HG03108 (cell line): Measurements from ENCODE around the gene RPL18A.

ENCODE experiments used
- ATAC-seq: cut with Tn5 transposase; IDR thresholded peaks from one replicate; pipeline ENCODE4 v1.9.1; 2021; ENCODE audit warnings: moderate library complexity; ENCODE audit not compliant: unreplicated experiment

RPL18A gene

DNA sequence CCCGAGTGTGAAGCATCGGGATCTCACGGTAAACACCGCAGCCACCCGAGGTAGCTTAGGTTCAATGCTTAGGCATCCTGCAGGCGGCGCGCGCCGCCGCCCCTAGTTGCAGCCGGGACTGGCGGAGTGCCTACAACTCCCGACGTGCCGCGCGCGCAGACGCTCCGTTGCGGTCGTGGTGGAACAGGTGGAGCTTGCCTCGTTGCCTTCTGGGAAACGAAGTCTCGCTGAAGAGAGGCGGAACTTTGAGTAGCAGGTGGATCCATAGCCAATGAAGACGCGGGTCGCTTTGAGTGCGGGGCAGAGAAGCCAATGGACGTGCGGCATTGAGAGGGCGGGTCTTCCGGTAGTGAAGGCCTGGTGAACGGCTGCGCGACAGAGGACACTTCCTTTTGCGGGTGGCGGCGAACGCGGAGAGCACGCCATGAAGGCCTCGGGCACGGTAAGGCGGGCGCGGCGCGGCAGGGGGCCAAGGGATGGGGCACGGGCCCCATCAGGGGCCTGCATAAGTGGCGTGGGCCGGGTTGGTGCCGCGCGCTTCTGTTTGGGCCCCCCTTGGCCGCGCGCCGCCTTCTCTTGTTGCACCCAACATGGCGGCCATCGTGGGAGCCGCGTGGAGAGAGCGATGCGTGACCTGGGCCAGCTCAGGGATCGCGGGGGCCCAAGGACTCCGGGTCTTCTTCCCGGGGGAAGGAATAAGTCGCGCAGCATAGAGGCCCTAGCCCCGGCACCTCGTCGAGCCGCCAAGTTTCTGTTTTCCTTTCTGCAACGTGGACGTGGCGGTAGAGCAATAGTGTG is at the start of gene RPL18A:
Gene RPL18A, plus strand, starts transcription at position 378 of the 798 bp plus-strand sequence. Its CDS starts 47 bp downstream, at position 425.
- peak; percentile 90 for ATAC-seq

DNA sequence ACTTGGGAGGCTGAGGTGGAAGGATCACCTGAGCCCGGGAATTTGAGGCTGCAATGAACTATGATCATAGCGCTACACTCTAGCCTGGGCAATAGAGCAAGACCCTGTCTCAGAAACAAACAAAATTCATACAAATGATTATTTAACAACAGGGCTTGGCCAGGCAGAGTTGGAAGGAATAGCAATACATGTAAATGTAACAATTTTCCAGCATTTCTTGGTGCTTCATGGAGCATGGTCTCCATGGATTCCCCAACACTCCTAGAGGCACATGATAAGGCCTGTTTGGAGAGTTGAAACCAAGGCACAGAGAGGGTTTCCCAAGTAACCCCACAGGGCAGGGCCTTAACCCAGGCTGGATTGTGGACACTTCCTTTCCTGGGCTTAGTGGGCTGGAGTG is 48.6 kb upstream of the RPL18A start:
- ATAC-seq, result no peak

DNA sequence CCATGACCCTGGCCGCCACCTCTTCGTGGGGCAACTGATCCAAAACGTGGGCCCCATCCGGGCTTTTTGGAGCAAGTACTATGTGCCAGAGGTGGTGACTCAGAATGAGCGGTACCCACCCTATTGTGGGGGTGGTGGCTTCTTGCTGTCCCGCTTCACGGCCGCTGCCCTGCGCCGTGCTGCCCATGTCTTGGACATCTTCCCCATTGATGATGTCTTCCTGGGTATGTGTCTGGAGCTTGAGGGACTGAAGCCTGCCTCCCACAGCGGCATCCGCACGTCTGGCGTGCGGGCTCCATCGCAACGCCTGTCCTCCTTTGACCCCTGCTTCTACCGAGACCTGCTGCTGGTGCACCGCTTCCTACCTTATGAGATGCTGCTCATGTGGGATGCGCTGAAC is 48.0 kb upstream of the RPL18A start:
- no peak for ATAC-seq

GRCh38 chr19:17812099-17812498 is 47.6 kb upstream of the RPL18A start:
- ATAC-seq, result no peak

- no peak for ATAC-seq
Observed at GRCh38 chr19:17817668-17818363, 41.9 kb upstream of the RPL18A start.

- ATAC-seq, result no peak
Observed at GRCh38 chr19:17821190-17821589, 38.5 kb upstream of the RPL18A start, which contains the start of gene INSL3. Gene INSL3, minus strand, starts transcription at chr19:17821519. Its CDS starts 13 bp downstream, at chr19:17821506.

DNA sequence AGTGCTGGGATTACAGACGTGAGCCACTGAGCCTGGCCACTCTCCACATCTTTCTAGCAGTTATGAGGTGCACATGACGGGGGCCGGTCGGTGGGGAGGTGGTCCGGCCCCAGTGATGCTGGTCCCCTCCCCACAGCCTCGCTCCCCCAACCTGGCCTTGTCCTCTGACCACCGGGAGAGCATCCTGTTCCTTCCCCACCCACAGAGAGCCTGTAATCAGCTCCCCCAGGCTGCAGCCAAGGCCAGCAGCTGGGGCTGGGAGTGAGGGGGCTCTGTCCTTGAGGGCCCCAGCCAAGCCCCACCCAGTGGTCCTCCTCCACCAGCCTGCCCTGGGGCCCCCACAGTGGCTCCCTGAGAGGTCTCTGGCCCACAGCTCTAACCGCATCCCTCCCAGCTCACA is 35.4 kb upstream of the RPL18A start:
- no peak for ATAC-seq

- ATAC-seq, result no peak
Observed at GRCh38 chr19:17826508-17827056, 33.1 kb upstream of the RPL18A start.

DNA sequence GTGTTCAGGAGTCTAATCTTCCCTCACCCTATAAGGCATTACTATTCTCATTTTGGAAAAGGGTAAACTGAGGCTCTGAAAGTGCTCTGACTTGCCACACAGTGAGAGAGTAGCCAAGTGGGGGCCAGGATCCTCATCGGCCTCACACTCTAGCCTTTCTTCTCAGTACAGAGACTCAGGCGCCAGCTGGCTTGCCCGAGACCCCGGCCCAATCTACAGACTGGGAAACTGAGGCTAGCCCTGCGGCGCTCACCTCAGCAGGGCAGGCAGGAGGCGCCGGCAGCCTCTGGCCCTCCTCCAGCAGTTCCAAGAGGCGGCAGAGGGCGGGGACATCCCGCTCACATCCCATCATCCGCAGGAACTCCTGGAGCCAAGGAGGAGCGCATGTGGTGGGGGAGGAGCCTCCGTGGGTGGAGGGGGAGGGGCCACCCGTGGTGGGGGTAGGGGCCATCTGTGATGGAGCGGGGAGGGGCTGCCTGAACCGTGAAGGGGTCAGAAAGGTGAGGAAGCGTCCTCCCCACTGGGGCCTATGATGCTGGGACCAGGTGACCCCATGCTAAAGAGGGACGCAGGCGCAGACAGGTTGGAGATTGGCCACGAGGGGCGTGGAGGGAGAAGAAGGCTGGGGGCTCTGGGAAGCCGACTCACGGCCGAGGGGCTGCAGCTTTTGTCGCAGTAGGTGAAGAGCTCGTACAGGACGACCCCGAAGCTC is 29.7 kb upstream of the RPL18A start:
- no peak for ATAC-seq

DNA sequence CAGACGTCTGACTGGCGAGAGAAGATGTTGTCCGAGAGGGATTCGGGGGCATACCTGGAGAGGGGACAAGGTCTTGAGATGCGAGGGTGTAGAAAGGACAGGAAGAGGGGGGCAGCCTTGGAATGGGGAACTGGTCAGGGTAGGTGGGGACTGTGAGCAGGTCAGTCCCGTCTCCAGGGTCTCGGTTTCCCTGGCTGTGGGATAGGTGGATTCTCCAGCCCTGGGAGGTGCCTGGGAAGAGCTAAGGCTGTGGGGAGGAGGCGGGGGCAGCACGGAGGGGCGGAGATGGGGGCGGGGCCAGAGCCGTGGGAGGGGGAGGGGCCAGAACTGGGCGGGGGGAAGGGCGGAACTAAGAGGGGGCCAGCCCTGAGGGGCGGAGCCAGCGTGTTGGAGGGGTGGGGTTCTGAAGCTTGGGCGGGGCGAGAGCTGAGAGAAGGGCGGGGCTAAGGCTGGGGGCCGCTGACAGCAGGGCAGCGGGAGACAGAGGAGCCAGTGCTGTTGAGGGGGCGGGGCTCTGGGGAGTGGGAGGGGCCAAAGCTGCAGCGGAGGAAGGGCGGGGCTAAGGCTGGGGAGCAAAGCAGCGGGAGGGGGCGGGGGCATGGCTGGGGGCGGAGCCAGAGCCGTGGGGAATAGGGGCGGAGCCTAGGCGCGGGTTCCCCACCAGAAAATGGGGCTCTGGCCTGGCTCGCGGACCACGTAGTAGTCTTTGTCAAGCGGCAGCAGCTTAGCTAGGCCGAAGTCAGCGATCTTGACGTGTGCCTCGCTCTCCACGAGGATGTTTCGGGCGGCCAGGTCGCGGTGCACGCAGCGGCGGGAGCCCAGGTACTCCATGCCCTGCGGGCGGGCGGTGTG is 28.9 kb upstream of the RPL18A start:
- no peak for ATAC-seq

- ATAC-seq, result no peak
Observed at GRCh38 chr19:17831419-17831888, 28.3 kb upstream of the RPL18A start.

GRCh38 chr19:17832443-17833208 is 27.1 kb upstream of the RPL18A start:
- no peak for ATAC-seq

- ATAC-seq, result no peak
Observed at GRCh38 chr19:17834350-17835181, 25.1 kb upstream of the RPL18A start.

GRCh38 chr19:17835182-17836006 is 24.3 kb upstream of the RPL18A start:
- ATAC-seq, result no peak

DNA sequence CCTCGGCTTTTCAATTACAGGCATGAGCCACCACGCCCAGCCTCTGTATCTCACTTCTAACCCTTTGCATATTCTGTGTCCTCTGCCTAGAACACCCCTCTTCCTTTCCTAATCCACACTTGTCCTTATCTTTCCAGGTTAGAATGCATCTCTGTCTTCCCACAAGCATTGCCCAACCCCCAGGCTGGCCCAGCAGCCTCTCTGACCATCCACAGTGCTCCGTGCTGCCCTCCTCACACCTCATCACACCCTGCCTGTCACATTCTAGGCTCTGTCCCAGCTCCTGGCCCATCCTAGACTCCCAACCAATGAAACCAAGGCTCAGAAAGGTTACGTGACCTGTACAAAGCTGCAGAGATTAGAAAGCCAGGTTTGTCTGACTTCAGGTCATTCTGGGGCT is 23.2 kb upstream of the RPL18A start:
- ATAC-seq, result no peak

DNA sequence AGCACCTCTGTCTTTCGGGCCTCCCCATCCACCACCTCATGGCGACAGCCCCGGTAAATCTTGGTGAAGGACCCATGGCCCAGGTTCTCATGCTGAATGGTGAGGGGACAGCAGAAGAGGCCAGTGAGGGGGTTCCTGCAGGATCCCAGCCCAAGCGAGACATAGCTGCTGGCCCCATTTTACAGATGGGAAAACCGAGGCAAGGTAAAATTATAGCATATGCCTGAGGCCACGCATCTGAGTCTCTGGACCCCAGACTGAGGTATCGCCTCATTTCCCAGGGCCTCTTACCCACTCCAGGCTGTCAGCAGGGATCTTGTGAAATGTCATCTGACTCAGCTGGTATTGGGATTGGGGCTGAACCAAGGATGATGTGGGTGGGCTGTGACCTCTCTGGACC is 21.7 kb upstream of the RPL18A start:
- ATAC-seq, result no peak

- ATAC-seq, result no peak
Observed at GRCh38 chr19:17840019-17840418, 19.7 kb upstream of the RPL18A start.

- ATAC-seq, result no peak
Observed at GRCh38 chr19:17841371-17841809, 18.3 kb upstream of the RPL18A start.
